GM19395 (cell line): Measurements from ENCODE around the gene DAO.
"Not testable (repeated sequence)": the region's sequence is repeated elsewhere in the genome, so short reads cannot be mapped to it uniquely, and the experiment has no call there.

Experiments
- ATAC-seq: cut with Tn5 transposase; IDR thresholded peaks from one replicate; pipeline ENCODE4 v1.9.1; 2021; ENCODE audit warnings: mild to moderate bottlenecking, moderate library complexity; ENCODE audit not compliant: unreplicated experiment

Gene DAO

GRCh38 chr12:108849660-108850059, 30.2 kb upstream of the DAO start:
- no peak for ATAC-seq

GRCh38 chr12:108850854-108851573, 28.9 kb upstream of the DAO start:
- peak; percentile 76 for ATAC-seq

GRCh38 chr12:108852674-108853309, 27.1 kb upstream of the DAO start:
- ATAC-seq, result no peak

- no peak for ATAC-seq
Observed at GRCh38 chr12:108853426-108853825, 26.5 kb upstream of the DAO start.

- ATAC-seq, result no peak
Observed at GRCh38 chr12:108853981-108854446, 25.9 kb upstream of the DAO start.

GRCh38 chr12:108854451-108855283, 25.2 kb upstream of the DAO start:
- ATAC-seq, result no peak

- ATAC-seq, result no peak
Observed at GRCh38 chr12:108855284-108856169, 24.4 kb upstream of the DAO start.

- no peak for ATAC-seq
Observed at GRCh38 chr12:108856170-108856427, 23.8 kb upstream of the DAO start.

GRCh38 chr12:108856428-108857157, 23.3 kb upstream of the DAO start:
- ATAC-seq, result peak; percentile 41

- ATAC-seq, result no peak
Observed at GRCh38 chr12:108857158-108857407, 22.8 kb upstream of the DAO start.

- ATAC-seq, result no peak
Observed at GRCh38 chr12:108858311-108859074, 21.4 kb upstream of the DAO start.

GRCh38 chr12:108859141-108859922, 20.6 kb upstream of the DAO start:
- ATAC-seq, result not testable (repeated sequence)

- no peak for ATAC-seq
Observed at GRCh38 chr12:108859923-108860291, 20.0 kb upstream of the DAO start.

- no peak for ATAC-seq
Observed at GRCh38 chr12:108860443-108860842, 19.4 kb upstream of the DAO start.

GRCh38 chr12:108861878-108862587, 17.9 kb upstream of the DAO start:
- ATAC-seq, result no peak

GRCh38 chr12:108862588-108862959, 17.3 kb upstream of the DAO start:
- ATAC-seq, result no peak

- no peak for ATAC-seq
Observed at GRCh38 chr12:108865169-108865568, 14.7 kb upstream of the DAO start.

GRCh38 chr12:108866083-108866482, 13.8 kb upstream of the DAO start:
- ATAC-seq, result not testable (repeated sequence)

- ATAC-seq, result no peak
Observed at GRCh38 chr12:108868781-108869180, 11.1 kb upstream of the DAO start.
